ENCODE measurements around the gene TAF9B.
"Not testable (repeated sequence)": the region's sequence is repeated elsewhere in the genome, so short reads cannot be mapped to it uniquely, and the experiment has no call there.

Gene TAF9B

GRCh38 chrX:78104447-78105176 lies 34.8 kb downstream of the TAF9B start:
- H3K4me3 ChIP-seq: peak overlapping the region; percentile 93
- in situ Hi-C loops (cut with MboI; ENCODE audit: low sequenced_read_pairs): loop anchor here (10.0 kb wide), 1 partner anchor 200 kb away; no protein-coding TSS in a partner anchor
- no peaks in the 10 kb centered on the region for H3K27me3 ChIP-seq (ENCODE audit: low read depth)
- peak; percentile 53 to 74 for DNase-seq (ENCODE audit: low spot score in 2 of 2)
- peaks cover 36% of the 10 kb centered on the region for H3K4me1 ChIP-seq
- H3K9me3 ChIP-seq: no peaks in the 10 kb centered on the region
- H3K36me3 ChIP-seq (replicated peaks): peaks cover 34% of the 10 kb centered on the region

- H3K4me3 ChIP-seq: peak within 1 kb of the TSS; percentile 93
- in situ Hi-C loops (cut with MboI; ENCODE audit: low sequenced_read_pairs): loop anchor here (10.0 kb wide), 1 partner anchor 199 kb away; no protein-coding TSS in a partner anchor
- H3K4me1 ChIP-seq: peaks cover 34% of the 10 kb centered on the region
- H3K27me3 ChIP-seq (ENCODE audit: low read depth): no peaks in the 10 kb centered on the region
- H3K9me3 ChIP-seq: no peaks in the 10 kb centered on the region
- peaks cover 26% of the 10 kb centered on the region for H3K36me3 ChIP-seq (replicated peaks)
- DNase-seq (ENCODE audit: low spot score in 2 of 2): peak; percentile 94 to 98
Measured at GRCh38 chrX:78103623-78104446, 35.6 kb downstream of the TAF9B start, which contains the start of gene PGK1. Gene PGK1 (plus strand): TSS chrX:78104248. CDS start chrX:78104341, 93 bp downstream.

- Histone ChIP-seq H3K36me3 (replicated peaks) (peaks cover 22% of the 10 kb centered on the region), H3K4me1 (peaks cover 29% of the 10 kb centered on the region), H3K4me3 (peak overlapping the region; percentile 93), H3K9me3 (no peaks in the 10 kb centered on the region), H3K27me3 (ENCODE audit: low read depth) (peaks cover 2% of the 10 kb centered on the region; the same call in 1 of the 2 replicates)
- no peak for DNase-seq (ENCODE audit: low spot score in 2 of 2)
- in situ Hi-C loops (cut with MboI; ENCODE audit: low sequenced_read_pairs): loop anchor here (10.0 kb wide), 1 partner anchor 198 kb away; no protein-coding TSS in a partner anchor
Measured at GRCh38 chrX:78103001-78103622, 36.3 kb downstream of the TAF9B start.

GRCh38 chrX:78102091-78102490 lies 37.4 kb downstream of the TAF9B start:
- Histone ChIP-seq H3K36me3 (replicated peaks) (peaks cover 14% of the 10 kb centered on the region), H3K4me3 (no peak overlapping the region), H3K4me1 (peaks cover 19% of the 10 kb centered on the region), H3K9me3 (no peaks in the 10 kb centered on the region), H3K27me3 (ENCODE audit: low read depth) (peaks cover 5% of the 10 kb centered on the region; the same call in 1 of the 2 replicates)
- DNase-seq (ENCODE audit: low spot score in 2 of 2): no peak
- in situ Hi-C loops (cut with MboI; ENCODE audit: low sequenced_read_pairs): loop anchor here (10.0 kb wide), 1 partner anchor 197 kb away; no protein-coding TSS in a partner anchor

GRCh38 chrX:78098108-78098507 lies 41.3 kb downstream of the TAF9B start:
- DNase-seq (ENCODE audit: low spot score in 2 of 2): no peak
- Histone ChIP-seq H3K36me3 (replicated peaks) (no peaks in the 10 kb centered on the region), H3K4me1 (no peaks in the 10 kb centered on the region), H3K27me3 (ENCODE audit: low read depth) (peaks cover 7% of the 10 kb centered on the region; the same call in 1 of the 2 replicates), H3K4me3 (no peak overlapping the region), H3K9me3 (no peaks in the 10 kb centered on the region)
- in situ Hi-C loops (cut with MboI; ENCODE audit: low sequenced_read_pairs): no loop called here

GRCh38 chrX:78092296-78092695 lies 47.2 kb downstream of the TAF9B start:
- in situ Hi-C loops (cut with MboI; ENCODE audit: low sequenced_read_pairs): no loop called here
- Histone ChIP-seq H3K4me1 (no peaks in the 10 kb centered on the region), H3K4me3 (no peak overlapping the region), H3K9me3 (no peaks in the 10 kb centered on the region), H3K27me3 (ENCODE audit: low read depth) (0 out of 2 replicates have a peak, but pooled peaks cover 2% of the 10 kb centered on the region), H3K36me3 (replicated peaks) (no peaks in the 10 kb centered on the region)
- peak in 1 of 2 experiments; percentile 59 for DNase-seq (ENCODE audit: low spot score in 2 of 2)

GRCh38 chrX:78081413-78081812 lies 58.0 kb downstream of the TAF9B start:
- in situ Hi-C loops (cut with MboI; ENCODE audit: low sequenced_read_pairs); H3K9me3 ChIP-seq; H3K4me3 ChIP-seq: not testable (repeated sequence)

More at GRCh38 chrX:78081413-78081812, 58.0 kb downstream of the TAF9B start:
- not testable (repeated sequence) for H3K36me3 ChIP-seq (replicated peaks); H3K4me1 ChIP-seq; H3K27me3 ChIP-seq (ENCODE audit: low read depth); DNase-seq (ENCODE audit: low spot score in 2 of 2)

All from HAP-1 (cell line).